Aorta (tissue), 5 donors: Measurements from ENCODE around the gene ABCA10. TPM values are rescaled to one million over a fixed set of nuclear protein-coding genes. Genes with fewer than 3 reads are reported as not detected.

ENCODE experiments used
- ATAC-seq: fragments of 200-7000 bp; cut with Tn5 transposase; one replicate; pipeline ENCODE4 v1.9.1; 2022; ENCODE audit warnings: moderate library complexity; ENCODE audit not compliant: low FRiP score
- DNase-seq, 2 donors: peaks; one replicate each; pipeline ENCODE4 v3.0.0-alpha.2; 2020
- H3K27ac ChIP-seq, 2 donors: one replicate each; pipeline ENCODE4 v1.5.1; 2013; ENCODE audit warnings: low read length in 2 of 2, mild to moderate bottlenecking in 2 of 2, moderate library complexity in 2 of 2, control low read depth in 1 of 2, inconsistent platforms in 1 of 2, low read depth in 1 of 2
- H3K27me3 ChIP-seq, 2 donors: one replicate each; pipeline ENCODE4 v1.6.1; 2013; ENCODE audit warnings: control low read depth in 1 of 2, low read length in 1 of 2, mild to moderate bottlenecking in 1 of 2, moderate library complexity in 1 of 2; ENCODE audit not compliant: insufficient read depth in 2 of 2, control insufficient read depth in 1 of 2
- H3K36me3 ChIP-seq, 2 donors: one replicate each; pipeline ENCODE4 v1.6.1; 2013; ENCODE audit warnings: control low read depth in 1 of 2, low read length in 1 of 2, mild to moderate bottlenecking in 1 of 2; ENCODE audit not compliant: insufficient read depth in 2 of 2, control insufficient read depth in 1 of 2
- H3K4me1 ChIP-seq, 2 donors: one replicate each; pipeline ENCODE4 v1.6.1; 2013; ENCODE audit warnings: low read length in 2 of 2, control low read depth in 1 of 2, mild to moderate bottlenecking in 1 of 2, moderate library complexity in 1 of 2; ENCODE audit not compliant: insufficient read depth in 2 of 2, control insufficient read depth in 1 of 2
- H3K4me3 ChIP-seq, 2 donors: one replicate each; pipeline ENCODE4 v1.5.1; 2013; ENCODE audit warnings: low read length in 2 of 2, control low read depth in 1 of 2, mild to moderate bottlenecking in 1 of 2
- H3K9me3 ChIP-seq: one replicate; pipeline ENCODE4 v1.6.1; 2013; ENCODE audit warnings: mild to moderate bottlenecking, low read length; ENCODE audit not compliant: control insufficient read depth
- WGBS, 2 donors: extraction: QIAGEN DNeasy Blood & Tissue Kit; methylation state at CpG; one replicate each; pipeline ENCODE4 v1.1.7; 2013; 5-methylcytosine and 5-hydroxymethylcytosine counted together
- intact Hi-C, 2 donors: fragments of 100-400 bp; cut with DNase I; formaldehyde crosslinking; loops; one replicate each; pipeline versions ENCODE4 v1.14.2 to v1.15.0; 2022
- polyA plus RNA-seq, 2 donors: library from polyadenylated mRNA; stranded (reverse); fragments of 200-250 nt; gene quantifications; one replicate each; pipeline ENCODE4 v1.2.3, GENCODE V29; 2013
- total RNA-seq, 2 donors: library from RNA; stranded (reverse); fragmentation: NEBNext Ultra II Directional; extraction: Animal tissue kit (Norgen Biotek cat#: 25700); gene quantifications; one replicate each; pipeline ENCODE4 v1.2.1, GENCODE V29; 2021
- donor health status: healthy with polysubstance abuse.
- donor health status: Bipolar disorder and iron deficiency.
- donor health status: DM: no; HTN: no; CAD: no.
- donor health status: DM: no; HTN: no; CAD: no.
- donor health status: DM: yes; HTN: yes; CAD: no.

Gene ABCA10
- total and polyA plus RNA-seq, 4 donors, result 1.5 to 137 (median 8.3) TPM

- Histone ChIP-seq H3K4me3 (no peak overlapping the region), H3K4me1 (no peaks in the 10 kb centered on the region), H3K27ac (no peak overlapping the region), H3K36me3 (no peaks in the 10 kb centered on the region), H3K9me3 (no peaks in the 10 kb centered on the region), H3K27me3 (no peaks in the 10 kb centered on the region)
- 48 to 57% methylated on average over 4 of the region's 4 CpGs for WGBS, 2 donors
- DNase-seq, result no peak
- intact Hi-C loops, result no loop called here
- ATAC-seq, result no peak
Observed at GRCh38 chr17:69250641-69251040, 22.0 kb upstream of the ABCA10 start.

GRCh38 chr17:69246726-69247375, 18.2 kb upstream of the ABCA10 start:
- no peak overlapping the region for H3K4me3 ChIP-seq
- H3K36me3 ChIP-seq, result no peaks in the 10 kb centered on the region
- DNase-seq (no peak), ATAC-seq (no peak)
- 60 to 62% methylated on average over 4 of the region's 4 CpGs for WGBS, 2 donors
- H3K4me1 ChIP-seq, result no peaks in the 10 kb centered on the region
- no peaks in the 10 kb centered on the region for H3K9me3 ChIP-seq
- H3K27me3 ChIP-seq, result no peaks in the 10 kb centered on the region
- H3K27ac ChIP-seq, result no peak overlapping the region
- intact Hi-C loops, result loop anchor here in 1 of 2 donors (5.0 to 10.0 kb wide), 2 partner anchors 282 to 470 kb away; no protein-coding TSS in a partner anchor

GRCh38 chr17:69246202-69246601, 17.6 kb upstream of the ABCA10 start:
- no peaks in the 10 kb centered on the region for H3K4me1 ChIP-seq
- intact Hi-C loops, result loop anchor here in 1 of 2 donors (5.0 to 10.0 kb wide), 2 partner anchors 281 to 469 kb away; no protein-coding TSS in a partner anchor
- H3K4me3 ChIP-seq, result no peak overlapping the region
- WGBS, 2 donors, result 48 to 63% methylated on average over 1 of the region's 1 CpG
- H3K36me3 ChIP-seq, result no peaks in the 10 kb centered on the region
- H3K9me3 ChIP-seq, result no peaks in the 10 kb centered on the region
- no peak overlapping the region for H3K27ac ChIP-seq
- no peak for ATAC-seq
- no peak for DNase-seq
- H3K27me3 ChIP-seq, result no peaks in the 10 kb centered on the region

GRCh38 chr17:69245617-69246016, 17.0 kb upstream of the ABCA10 start:
- intact Hi-C loops, result loop anchor here in 1 of 2 donors (5.0 to 10.0 kb wide), 2 partner anchors 281 to 468 kb away; no protein-coding TSS in a partner anchor
- WGBS, 2 donors, result 68 to 72% methylated on average over 2 of the region's 2 CpGs

GRCh38 chr17:69239611-69240600, 11.3 kb upstream of the ABCA10 start:
- 86 to 87% methylated on average over 8 of the region's 8 CpGs for WGBS, 2 donors
- H3K9me3 ChIP-seq, result no peaks in the 10 kb centered on the region
- no peak for ATAC-seq
- H3K27ac ChIP-seq, result no peak overlapping the region
- no peaks in the 10 kb centered on the region for H3K27me3 ChIP-seq
- H3K36me3 ChIP-seq, result no peaks in the 10 kb centered on the region
- intact Hi-C loops, result loop anchor here (5.0 to 10.0 kb wide), 2 partner anchors 275 to 463 kb away; no protein-coding TSS in a partner anchor
- no peak overlapping the region for H3K4me3 ChIP-seq
- H3K4me1 ChIP-seq, result no peaks in the 10 kb centered on the region
- no peak for DNase-seq

More at GRCh38 chr17:69245617-69246016, 17.0 kb upstream of the ABCA10 start:
- H3K27ac ChIP-seq, result no peak overlapping the region
- no peaks in the 10 kb centered on the region for H3K27me3 ChIP-seq
- H3K4me3 ChIP-seq, result no peak overlapping the region
- no peaks in the 10 kb centered on the region for H3K4me1 ChIP-seq
- ATAC-seq, result no peak
- DNase-seq, result no peak
- no peaks in the 10 kb centered on the region for H3K9me3 ChIP-seq
- no peaks in the 10 kb centered on the region for H3K36me3 ChIP-seq

- H3K27me3 ChIP-seq, result no peaks in the 10 kb centered on the region
- no peak for DNase-seq
- no peak overlapping the region for H3K4me3 ChIP-seq
- intact Hi-C loops, result no loop called here
- WGBS, 2 donors, result 72% methylated on average over 3 of the region's 3 CpGs
- no peaks in the 10 kb centered on the region for H3K4me1 ChIP-seq
- H3K9me3 ChIP-seq, result no peaks in the 10 kb centered on the region
- no peaks in the 10 kb centered on the region for H3K36me3 ChIP-seq
- ATAC-seq, result no peak
- H3K27ac ChIP-seq, result no peak overlapping the region
Observed at GRCh38 chr17:69236946-69237345, 8.3 kb upstream of the ABCA10 start.

GRCh38 chr17:69236464-69236863, 7.8 kb upstream of the ABCA10 start:
- Histone ChIP-seq H3K27ac (no peak overlapping the region), H3K4me3 (no peak overlapping the region), H3K9me3 (no peaks in the 10 kb centered on the region), H3K27me3 (no peaks in the 10 kb centered on the region), H3K36me3 (no peaks in the 10 kb centered on the region), H3K4me1 (no peaks in the 10 kb centered on the region)
- WGBS, 2 donors, result 43 to 55% methylated on average over 2 of the region's 2 CpGs
- DNase-seq (no peak), ATAC-seq (no peak)
- intact Hi-C loops, result no loop called here

- ATAC-seq (peak; percentile 89), DNase-seq (peak; percentile 78 to 89)
- no peaks in the 10 kb centered on the region for H3K27me3 ChIP-seq
- intact Hi-C loops, result no loop called here
- H3K4me3 ChIP-seq, result no peak overlapping the region
- H3K4me1 ChIP-seq, result no peaks in the 10 kb centered on the region
- WGBS, 2 donors, result 8% methylated on average over 1 of the region's 1 CpG
- no peak overlapping the region for H3K27ac ChIP-seq
- H3K36me3 ChIP-seq, result no peaks in the 10 kb centered on the region
- no peaks in the 10 kb centered on the region for H3K9me3 ChIP-seq
Observed at GRCh38 chr17:69235338-69236058, 6.9 kb upstream of the ABCA10 start.
